Measurements from ENCODE around the gene ADGRA3. TPM values are rescaled to one million over a fixed set of nuclear protein-coding genes. Genes with fewer than 3 reads are reported as not detected.

The ADGRA3 gene
- total RNA-seq, 1 experiment from 2014 or later, result 56.5 TPM

DNA sequence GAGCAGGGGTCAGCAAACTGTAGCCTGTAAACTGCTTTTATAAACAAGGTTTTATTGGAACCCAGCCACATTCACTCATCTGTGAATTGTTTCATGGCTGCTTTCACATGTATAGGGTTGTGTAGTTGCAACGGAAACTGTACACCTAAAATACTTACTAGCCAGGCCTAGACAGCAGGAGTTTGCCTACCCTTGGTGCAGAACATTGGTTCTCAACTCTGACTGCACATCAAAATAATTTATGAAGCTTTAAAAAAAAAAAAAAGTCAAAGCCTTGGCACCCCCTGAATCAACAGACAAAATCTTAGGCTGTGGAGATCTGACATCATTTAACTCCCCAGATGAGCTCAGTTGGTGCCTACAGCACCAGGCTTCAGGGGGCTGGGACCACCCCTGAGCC, 27.8 kb downstream of the ADGRA3 start:
- no peak overlapping the region for H3K4ac ChIP-seq (ENCODE audit: low read depth, low read length)
- H3K79me2 ChIP-seq (ENCODE audit: insufficient read depth, low read length), result peaks cover 29% of the 10 kb centered on the region; the same call in 1 of the 2 replicates
- H2BK15ac ChIP-seq (ENCODE audit: low read depth, low read length), result no peak overlapping the region
- H3T11ph ChIP-seq (ENCODE audit: low read length), result no peak overlapping the region
- no peak for DNase-seq
- no peak overlapping the region for H2BK12ac ChIP-seq (ENCODE audit: insufficient read length, low read depth, low read length)
- H3K23ac ChIP-seq (ENCODE audit: insufficient read length, low read depth, low read length), result no peak overlapping the region
- H3K56ac ChIP-seq (ENCODE audit: insufficient read length, low read depth, low read length), result no peak overlapping the region
- H3K9me3 ChIP-seq (ENCODE audit: control insufficient read depth, low read depth, low read length), result no peaks in the 10 kb centered on the region
- H3K27ac ChIP-seq (ENCODE audit: insufficient read length, low read depth, low read length), result no peak overlapping the region
- H3K36me3 Mint-ChIP-seq (ENCODE audit: insufficient read depth in 1 of 3, low read depth in 3 of 3), result peaks cover 2 to 7% (median 3%) of the 10 kb centered on the region in 3 experiments; a peak in 3 of 7 replicates
- H3K27ac Mint-ChIP-seq, result peak overlapping the region; percentile 56 to 95 (median 87); a peak in 5 of 7 replicates
- no peaks in the 10 kb centered on the region for H3K23me2 ChIP-seq (ENCODE audit: insufficient read length, low read depth, low read length, poor library complexity, severe bottlenecking)
- TF ChIP-seq CTCF (conservative IDR thresholded peaks at IDR 0.05), result no peak
- no peak overlapping the region for H3K9ac ChIP-seq (ENCODE audit: extremely low read depth, insufficient read length, low read length)
- no peak overlapping the region for H2BK5ac ChIP-seq (ENCODE audit: insufficient read length, low read length)
- H4K5ac ChIP-seq (ENCODE audit: insufficient read length, low read depth, low read length), result no peak overlapping the region
- H3K27me3 ChIP-seq (ENCODE audit: insufficient read depth, low read length), result no peaks in the 10 kb centered on the region
- no peak overlapping the region for H3K4me2 ChIP-seq (ENCODE audit: insufficient read depth, insufficient read length, low read length)
- H2AK5ac ChIP-seq (ENCODE audit: insufficient read length, low read length), result no peak overlapping the region
- H3K27me3 Mint-ChIP-seq (ENCODE audit: low read depth), result no peaks in the 10 kb centered on the region
- no peaks in the 10 kb centered on the region for H3K79me1 ChIP-seq (ENCODE audit: insufficient read depth, low read depth, low read length, poor library complexity, severe bottlenecking)
- H2AFZ ChIP-seq (ENCODE audit: low read length), result no peak overlapping the region
- WGBS (ENCODE audit: extremely low coverage, insufficient read length, low lambda C conversion rate), result no CpG with 5 or more reads among the region's 1 CpG
- peaks cover 54 to 58% of the 10 kb centered on the region in 2 experiments for H3K4me1 Mint-ChIP-seq
- no peaks in the 10 kb centered on the region for H3K9me3 Mint-ChIP-seq
- H3K14ac ChIP-seq (ENCODE audit: insufficient read depth, low read length), result no peak overlapping the region
- no peak overlapping the region for H2BK20ac ChIP-seq (ENCODE audit: low read depth, low read length, poor library complexity, severe bottlenecking)
- H4K91ac ChIP-seq (ENCODE audit: insufficient read length, low read depth, low read length), result no peak overlapping the region
- no peak overlapping the region for H4K8ac ChIP-seq (replicated peaks; ENCODE audit: insufficient read length, low read depth, low read length)
- H3K4me1 ChIP-seq (ENCODE audit: insufficient read depth, low read length), result peaks cover 6% of the 10 kb centered on the region; the same call in 1 of the 2 replicates
- H3K18ac ChIP-seq (ENCODE audit: insufficient read length, low read depth, low read length), result no peak overlapping the region
- no peak overlapping the region for H2BK120ac ChIP-seq (ENCODE audit: low read depth, low read length, poor library complexity, severe bottlenecking)
- peaks cover 2% of the 10 kb centered on the region for H4K20me1 ChIP-seq (ENCODE audit: control insufficient read depth, insufficient read depth, insufficient read length)
- H3K4me3 Mint-ChIP-seq, result no peak overlapping the region

Data from H9 (cell line).